PC-3 (cell line): ENCODE results near the gene FGF1.

Experiments
- CTCF ChIP-seq: fragments of 300-600 bp; sonication (generic); conservative IDR thresholded peaks from 2 replicates; pipeline ENCODE4 v1.5.1; 2017; ENCODE audit warnings: antibody characterized with exemption, low read depth, mild to moderate bottlenecking, low read length
- EZH2 ChIP-seq: fragments of 300-600 bp; sonication (generic); IDR thresholded peaks from one replicate; pipeline ENCODE4 v1.6.1; 2017; ENCODE audit warnings: antibody characterized with exemption, mild to moderate bottlenecking, low read length; ENCODE audit not compliant: unreplicated experiment

GRCh38 chr5:142568996-142569335, 116.9 kb downstream of the FGF1 start:
- TF ChIP-seq CTCF (no peak), EZH2 (no peak)
